Fibroblast of lung (primary cell): ENCODE measurements around the gene CMTM7.

Experiments
- CTCF ChIP-seq, 2 donors: IDR thresholded peaks in 1 of 2; conservative IDR thresholded peaks in 1 of 2; 1 replicate in 1 of 2; 2 replicates in 1 of 2; pipeline ENCODE4 v1.5.1; 2011 to 2012; ENCODE audit warnings: low read length in 2 of 2, control low read depth in 1 of 2, inconsistent platforms in 1 of 2, low read depth in 1 of 2, mild to moderate bottlenecking in 1 of 2
- EZH2 ChIP-seq: IDR thresholded peaks from 2 replicates; pipeline ENCODE4 v1.5.1; 2012; ENCODE audit warnings: low read length, control low read depth, mild to moderate bottlenecking; ENCODE audit errors: missing control alignments

DNA sequence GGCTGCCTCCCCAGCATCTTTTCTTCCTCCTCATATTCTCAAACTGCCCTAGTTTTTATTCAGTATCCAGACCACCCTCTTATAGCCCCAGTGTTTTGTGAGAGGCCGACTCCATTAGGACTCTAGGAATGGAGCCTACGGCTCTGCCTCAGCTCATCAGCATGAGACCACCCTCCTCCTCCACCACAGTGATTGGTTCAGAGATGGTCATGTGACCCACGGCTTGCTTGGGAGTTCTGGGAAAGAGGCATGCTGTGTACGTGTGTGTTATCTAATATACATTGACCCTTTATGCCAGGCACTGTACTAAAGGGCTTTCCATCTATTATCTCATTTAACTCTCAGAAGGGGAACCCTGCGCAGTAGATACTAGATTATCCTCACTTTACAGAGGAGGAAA is 17.8 kb upstream of the CMTM7 start:
- no peak for TF ChIP-seq CTCF (conservative IDR thresholded peaks at IDR 0.05 in 1 of 2, IDR thresholded peaks at IDR 0.05 in 1 of 2; ENCODE audit: low read depth in 1 of 2, low read length in 2 of 2)
- no peak for TF ChIP-seq EZH2
